PC-3 (cell line): ENCODE measurements around the gene OSBPL9. TPM values are rescaled to one million over a fixed set of nuclear protein-coding genes. Genes with fewer than 3 reads are reported as not detected.

ENCODE experiments used
- ATAC-seq: fragments of 200-7000 bp; cut with Tn5 transposase; 2 replicates; pipeline ENCODE4 v1.9.1; 2020; ENCODE audit warnings: mild to moderate bottlenecking, moderate library complexity
- BruUV-seq: library from RNA; stranded (reverse); fragments of 400-500 nt; replicated peaks from 2 replicates; lab custom pipeline; 2021; lab: Mats Ljungman, UMichigan
- CTCF ChIA-PET: fragments of 300-600 bp; sonication (Branson Sonifier 250); formaldehyde crosslinking; loops from one replicate; lab custom pipeline; 2022; ENCODE audit warnings: antibody characterized with exemption; lab: Charles Lee
- POLR2A ChIA-PET: fragments of 300-600 bp; sonication (Branson Sonifier 250); formaldehyde crosslinking; loops from one replicate; lab custom pipeline; 2022; ENCODE audit warnings: antibody characterized with exemption; ENCODE audit not compliant: unreplicated experiment; lab: Charles Lee
- DNase-seq: peaks from one replicate; pipeline ENCODE4 v3.0.0-alpha.2; 2015
- H2AFZ ChIP-seq: fragments of 300-600 bp; sonication (generic); 2 replicates; pipeline ENCODE4 v1.6.0; 2016; ENCODE audit warnings: antibody characterized with exemption, low read length
- H3F3A ChIP-seq: fragments of 300-600 bp; sonication (generic); one replicate; pipeline ENCODE4 v1.6.0; 2017; ENCODE audit warnings: antibody characterized with exemption, low read length, control low read depth, mild to moderate bottlenecking; ENCODE audit not compliant: unreplicated experiment
- H3K27ac ChIP-seq: fragments of 300-600 bp; sonication (generic); 2 replicates; pipeline ENCODE4 v1.5.1; 2016; ENCODE audit warnings: mild to moderate bottlenecking, low read length
- H3K27me3 ChIP-seq: fragments of 300-600 bp; sonication (generic); 2 replicates; pipeline ENCODE4 v1.6.1; 2016; ENCODE audit warnings: low read length, mixed read lengths
- H3K36me3 ChIP-seq: fragments of 300-600 bp; sonication (generic); 2 replicates; pipeline ENCODE4 v1.6.1; 2016; ENCODE audit warnings: low read depth, mixed run types, low read length, mixed read lengths
- H3K4me1 ChIP-seq: fragments of 300-600 bp; sonication (generic); 2 replicates; pipeline ENCODE4 v1.5.1; 2016; ENCODE audit warnings: low read length; ENCODE audit not compliant: insufficient read depth
- H3K4me2 ChIP-seq: fragments of 300-600 bp; sonication (generic); 2 replicates; pipeline ENCODE4 v1.6.0; 2016; ENCODE audit warnings: low read length
- H3K4me3 ChIP-seq: fragments of 300-600 bp; sonication (generic); 2 replicates; pipeline ENCODE4 v1.5.1; 2016; ENCODE audit warnings: mild to moderate bottlenecking, low read length, mixed read lengths
- H3K79me2 ChIP-seq: fragments of 300-600 bp; sonication (generic); 2 replicates; pipeline ENCODE4 v1.6.1; 2017; ENCODE audit warnings: low read length, mixed read lengths
- H3K9ac ChIP-seq: fragments of 300-600 bp; sonication (generic); 2 replicates; pipeline ENCODE4 v1.6.0; 2016; ENCODE audit warnings: mild to moderate bottlenecking, low read length
- H3K9me2 ChIP-seq: fragments of 300-600 bp; sonication (generic); replicated peaks from 2 replicates; pipeline ENCODE4 v1.6.1; 2016; ENCODE audit warnings: mixed run types, low read length, mixed read lengths
- H3K9me3 ChIP-seq: fragments of 300-600 bp; sonication (generic); 2 replicates; pipeline ENCODE4 v1.6.1; 2016; ENCODE audit warnings: low read length, mixed read lengths
- H4K20me1 ChIP-seq: fragments of 300-600 bp; sonication (generic); 2 replicates; pipeline ENCODE4 v1.6.1; 2016; ENCODE audit warnings: low read length, mixed read lengths
- CTCF ChIP-seq: fragments of 300-600 bp; sonication (generic); conservative IDR thresholded peaks from 2 replicates; pipeline ENCODE4 v1.5.1; 2017; ENCODE audit warnings: antibody characterized with exemption, low read depth, mild to moderate bottlenecking, low read length
- EZH2 ChIP-seq: fragments of 300-600 bp; sonication (generic); IDR thresholded peaks from one replicate; pipeline ENCODE4 v1.6.1; 2017; ENCODE audit warnings: antibody characterized with exemption, mild to moderate bottlenecking, low read length; ENCODE audit not compliant: unreplicated experiment
- EZH2phosphoT487 ChIP-seq: fragments of 300-600 bp; sonication (generic); IDR thresholded peaks from 2 replicates; pipeline ENCODE4 v1.6.1; 2018; ENCODE audit warnings: mild to moderate bottlenecking, antibody characterized with exemption, low read length, borderline replicate concordance
- intact Hi-C: fragments of 100-400 bp; cut with micrococcal nuclease; formaldehyde crosslinking; loops from 2 replicates; pipeline ENCODE4 v1.9.0; 2023
- total RNA-seq: library from RNA; depleted of rRNA; stranded (reverse); fragments of >200 nt; gene quantifications from 2 replicates; pipeline ENCODE4 v1.2.3, GENCODE V29; 2014

The OSBPL9 gene
- total RNA-seq, 1 experiment from 2014 or later: 74.7 TPM

DNA sequence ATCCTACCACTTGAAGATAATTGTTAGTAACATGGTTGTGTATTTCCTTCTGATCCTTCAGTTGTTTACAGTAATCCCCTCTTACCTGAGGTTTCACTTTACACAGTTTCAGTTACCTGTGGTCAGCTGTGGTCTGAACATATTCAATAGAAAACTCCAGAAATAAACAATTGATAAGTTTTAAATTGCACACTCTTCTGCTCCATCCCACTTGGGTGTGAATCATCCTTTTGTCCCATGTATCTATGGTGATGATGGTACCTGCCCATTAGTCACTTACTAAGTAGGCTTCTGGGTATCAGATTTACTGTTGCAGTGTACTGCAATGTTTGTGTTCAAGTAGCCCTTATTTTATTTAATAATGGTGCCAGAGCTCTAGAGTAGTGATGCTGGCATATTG lies 62.5 kb downstream of the OSBPL9 start:
- ATAC-seq: peak; percentile 77
- no peak overlapping the region for H2AFZ ChIP-seq

GRCh38 chr1:51684776-51685175 lies 67.9 kb downstream of the OSBPL9 start:
- no peaks in the 10 kb centered on the region for H3F3A ChIP-seq
- no peak overlapping the region for H3K27ac ChIP-seq
- TF ChIP-seq CTCF (no peak), EZH2 (no peak), EZH2phosphoT487 (no peak)
- no peaks in the 10 kb centered on the region for H4K20me1 ChIP-seq
- H3K9me2 ChIP-seq: no peaks in the 10 kb centered on the region
- H3K27me3 ChIP-seq: no peaks in the 10 kb centered on the region
- H3K4me1 ChIP-seq: peaks cover 12% of the 10 kb centered on the region
- no peak overlapping the region for H3K4me2 ChIP-seq
- ChIA-PET CTCF (no interaction called here), POLR2A (no interaction called here)
- no peak overlapping the region for H3K4me3 ChIP-seq
- no peak for DNase-seq
- intact Hi-C loops: no loop called here
- H3K36me3 ChIP-seq: no peaks in the 10 kb centered on the region
- no peak for ATAC-seq
- no peaks in the 10 kb centered on the region for H3K9me3 ChIP-seq
- no peak overlapping the region for H3K9ac ChIP-seq
- no peak overlapping the region for H2AFZ ChIP-seq
- H3K79me2 ChIP-seq: peaks cover 24% of the 10 kb centered on the region
- no TSS peak for BruUV-seq

More for the DNA sequence above, 62.5 kb downstream of the OSBPL9 start:
- CTCF ChIA-PET: no interaction called here
- Histone ChIP-seq H3K9ac (no peak overlapping the region), H3K27ac (no peak overlapping the region), H3K79me2 (no peaks in the 10 kb centered on the region; the same call in 1 of the 2 replicates), H3K9me3 (no peaks in the 10 kb centered on the region), H3K27me3 (no peaks in the 10 kb centered on the region), H3K36me3 (no peaks in the 10 kb centered on the region), H3K4me3 (no peak overlapping the region), H3K4me1 (no peaks in the 10 kb centered on the region), H3K9me2 (no peaks in the 10 kb centered on the region), H3F3A (no peaks in the 10 kb centered on the region), H4K20me1 (no peaks in the 10 kb centered on the region), H3K4me2 (no peak overlapping the region)
- POLR2A ChIA-PET: no interaction called here
- TF ChIP-seq CTCF (no peak), EZH2 (no peak), EZH2phosphoT487 (no peak)
- DNase-seq: peak; percentile 60
- no TSS peak for BruUV-seq
- intact Hi-C loops: no loop called here

DNA sequence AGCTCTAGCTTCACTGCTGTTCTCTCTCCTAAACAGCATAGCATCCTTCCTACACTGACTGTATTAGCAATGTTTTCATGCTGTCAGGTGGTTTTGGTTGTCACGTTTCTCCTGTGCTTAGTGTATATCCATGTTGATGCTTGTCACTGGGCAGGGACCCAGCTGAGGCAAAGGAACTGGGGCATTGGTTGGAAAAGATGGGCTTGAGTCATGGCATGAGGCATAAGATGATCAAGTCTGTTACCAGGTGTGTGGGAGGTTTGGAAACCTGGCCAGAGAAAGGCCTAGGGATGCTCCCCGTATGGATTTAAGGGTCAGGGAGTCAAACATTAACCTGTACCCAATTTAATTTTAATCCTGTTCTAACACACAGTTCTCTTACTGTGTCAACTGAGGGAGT lies 69.6 kb downstream of the OSBPL9 start:
- ChIA-PET CTCF (no interaction called here), POLR2A (interaction anchor here (0.7 kb wide), 1 partner anchor 219 kb away, joined by 4 read pairs; no protein-coding TSS in a partner anchor)
- H3K27me3 ChIP-seq: no peaks in the 10 kb centered on the region
- BruUV-seq: no TSS peak
- H3K9me2 ChIP-seq: no peaks in the 10 kb centered on the region
- H3F3A ChIP-seq: no peaks in the 10 kb centered on the region
- H4K20me1 ChIP-seq: no peaks in the 10 kb centered on the region
- DNase-seq (peak; percentile 79), ATAC-seq (peak; percentile 11; the same call in 1 of the 2 replicates)
- no peak overlapping the region for H3K27ac ChIP-seq
- H3K4me1 ChIP-seq: peaks cover 29% of the 10 kb centered on the region
- H3K9ac ChIP-seq: no peak overlapping the region
- H2AFZ ChIP-seq: no peak overlapping the region
- TF ChIP-seq EZH2 (no peak), EZH2phosphoT487 (no peak), CTCF (no peak)
- H3K36me3 ChIP-seq: no peaks in the 10 kb centered on the region
- no peaks in the 10 kb centered on the region for H3K9me3 ChIP-seq
- H3K79me2 ChIP-seq: peaks cover 24% of the 10 kb centered on the region
- no peak overlapping the region for H3K4me3 ChIP-seq
- no peak overlapping the region for H3K4me2 ChIP-seq
- intact Hi-C loops: no loop called here
